8988T (cell line): ENCODE measurements around the gene ETS1.

Experiments
- DNase-seq: peaks from one replicate; pipeline ENCODE4 v3.0.0; 2011

Gene ETS1

GRCh38 chr11:128563942-128564641 lies 23.3 kb downstream of the ETS1 start:
- DNase-seq: no peak

GRCh38 chr11:128563308-128563707 lies 24.1 kb downstream of the ETS1 start:
- no peak for DNase-seq

GRCh38 chr11:128559496-128560103 lies 27.8 kb downstream of the ETS1 start:
- DNase-seq: no peak

- no peak for DNase-seq
Measured at GRCh38 chr11:128555606-128556005, 31.8 kb downstream of the ETS1 start.

GRCh38 chr11:128553662-128554362 lies 33.5 kb downstream of the ETS1 start:
- DNase-seq: peak; percentile 79

GRCh38 chr11:128552783-128553661 lies 34.3 kb downstream of the ETS1 start:
- no peak for DNase-seq

- no peak for DNase-seq
Measured at GRCh38 chr11:128551611-128552335, 35.6 kb downstream of the ETS1 start.

- no peak for DNase-seq
Measured at GRCh38 chr11:128551058-128551457, 36.3 kb downstream of the ETS1 start.

GRCh38 chr11:128550261-128550821 lies 37.0 kb downstream of the ETS1 start:
- no peak for DNase-seq

GRCh38 chr11:128549256-128549944 lies 38.0 kb downstream of the ETS1 start:
- DNase-seq: no peak

- peak; percentile 35 for DNase-seq
Measured at GRCh38 chr11:128548649-128549255, 38.6 kb downstream of the ETS1 start.

GRCh38 chr11:128547946-128548648 lies 39.3 kb downstream of the ETS1 start:
- DNase-seq: no peak

- DNase-seq: no peak
Measured at GRCh38 chr11:128546916-128547315, 40.4 kb downstream of the ETS1 start.

GRCh38 chr11:128544471-128545051 lies 42.8 kb downstream of the ETS1 start:
- DNase-seq: no peak

- no peak for DNase-seq
Measured at GRCh38 chr11:128540469-128540868, 46.9 kb downstream of the ETS1 start.

GRCh38 chr11:128536506-128536905 lies 50.9 kb downstream of the ETS1 start:
- DNase-seq: no peak

GRCh38 chr11:128535468-128536457 lies 51.6 kb downstream of the ETS1 start:
- no peak for DNase-seq

- DNase-seq: no peak
Measured at GRCh38 chr11:128533472-128533871, 53.9 kb downstream of the ETS1 start.
